Thoracic aorta (tissue), 2 donors: ENCODE results near the gene ABCF1. TPM values are rescaled to one million over a fixed set of nuclear protein-coding genes. Genes with fewer than 3 reads are reported as not detected.

Experiments
- ATAC-seq: fragments of 150-250 bp; one replicate; pipeline ENCODE4 v1.8.0; 2017; ENCODE audit warnings: low read depth; ENCODE audit not compliant: insufficient number of reproducible peaks, low FRiP score
- DNase-seq: peaks from one replicate; pipeline ENCODE4 v3.0.0-alpha.2; 2020; ENCODE audit warnings: low spot score
- H3K27ac ChIP-seq, 2 donors: fragments of 200-600 bp; sonication (generic); 1 replicate in 1 of 2; 2 replicates in 1 of 2; pipeline ENCODE4 v1.5.1; 2016; ENCODE audit warnings: mild to moderate bottlenecking in 2 of 2, moderate library complexity in 2 of 2
- H3K27me3 ChIP-seq: fragments of 200-600 bp; sonication (generic); replicated peaks from 2 replicates; pipeline ENCODE4 v1.6.0; 2016; ENCODE audit warnings: mild to moderate bottlenecking; ENCODE audit not compliant: insufficient read depth
- H3K36me3 ChIP-seq: fragments of 200-600 bp; sonication (generic); one replicate; pipeline ENCODE4 v1.5.1; 2016
- H3K4me1 ChIP-seq, 2 donors: fragments of 200-600 bp; sonication (generic); 1 replicate in 1 of 2; 2 replicates in 1 of 2; pipeline versions ENCODE4 v1.5.1 to v1.6.0; 2016; ENCODE audit warnings: low read depth in 2 of 2, mild to moderate bottlenecking in 1 of 2; ENCODE audit not compliant: control insufficient read depth in 1 of 2
- H3K4me3 ChIP-seq: fragments of 200-600 bp; sonication (generic); 2 replicates; pipeline ENCODE4 v1.5.1; 2016; ENCODE audit warnings: mild to moderate bottlenecking
- H3K9me3 ChIP-seq: fragments of 200-600 bp; sonication (generic); 2 replicates; pipeline ENCODE4 v1.5.1; 2016
- CTCF ChIP-seq: fragments of 200-600 bp; sonication (generic); IDR thresholded peaks from one replicate; pipeline ENCODE4 v1.5.1; 2019; ENCODE audit warnings: antibody characterized with exemption
- total RNA-seq, 2 donors: library from RNA; depleted of rRNA; stranded (reverse); fragments of >200 nt; gene quantifications; one replicate each; pipeline versions ENCODE4 v1.1.0 to v1.2.3, GENCODE V29; 2016

Gene ABCF1
- total RNA-seq, 2 donors from 2014 or later: 24.2 to 52.1 TPM

GRCh38 chr6:30640481-30640880, 69.2 kb downstream of the ABCF1 start:
- Histone ChIP-seq H3K27me3 (no peaks in the 10 kb centered on the region), H3K36me3 (peaks cover 19% of the 10 kb centered on the region), H3K27ac (no peak overlapping the region), H3K4me1 (no peaks in the 10 kb centered on the region), H3K4me3 (no peak overlapping the region), H3K9me3 (no peaks in the 10 kb centered on the region)
- DNase-seq (no peak), ATAC-seq (no peak)
- TF ChIP-seq CTCF: no peak

- Histone ChIP-seq H3K4me1 (no peaks in the 10 kb centered on the region), H3K27me3 (no peaks in the 10 kb centered on the region), H3K36me3 (peaks cover 19% of the 10 kb centered on the region), H3K4me3 (no peak overlapping the region), H3K27ac (no peak overlapping the region), H3K9me3 (no peaks in the 10 kb centered on the region)
- ATAC-seq (no peak), DNase-seq (no peak)
- TF ChIP-seq CTCF: no peak
Measured at GRCh38 chr6:30641048-30641447, 69.8 kb downstream of the ABCF1 start.

Other genes with a start within 250 kb of the ABCF1 start
- gene TRIM39, start 244.5 kb upstream of the ABCF1 start, total RNA-seq: 10 to 100 TPM; 11.0 to 30.9 TPM
- gene RPP21, start 226.3 kb upstream of the ABCF1 start, total RNA-seq: 10 to 100 TPM; 20.8 to 49.7 TPM
- 100 to 1,000 TPM; 507 to 602 TPM for gene HLA-E, start 81.9 kb upstream of the ABCF1 start, total RNA-seq
- gene GNL1, start 15.0 kb upstream of the ABCF1 start, total RNA-seq: 10 to 100 TPM; 32.9 to 39.0 TPM
- gene PRR3, start 14.1 kb upstream of the ABCF1 start, total RNA-seq: 10 to 100 TPM in 1 of 2 donors, 1 to 10 TPM in 1; 4.2 to 10.4 TPM
- gene PPP1R10, start 45.8 kb downstream of the ABCF1 start, total RNA-seq: 10 to 100 TPM; 28.7 to 43.1 TPM
- 10 to 100 TPM; 23.6 to 27.3 TPM for gene MRPS18B, start 46.4 kb downstream of the ABCF1 start, total RNA-seq
- gene ATAT1, start 55.4 kb downstream of the ABCF1 start, total RNA-seq: 10 to 100 TPM in 1 of 2 donors, 1 to 10 TPM in 1; 4.1 to 12.2 TPM
- gene C6orf136, start 75.7 kb downstream of the ABCF1 start, total RNA-seq: 10 to 100 TPM; 17.1 to 30.3 TPM
- 10 to 100 TPM; 27.4 to 55.2 TPM for gene DHX16, start 101.6 kb downstream of the ABCF1 start, total RNA-seq
- gene PPP1R18, start 115.2 kb downstream of the ABCF1 start, total RNA-seq: 10 to 100 TPM; 65.7 to 88.2 TPM
- gene NRM, start 119.5 kb downstream of the ABCF1 start, total RNA-seq: 10 to 100 TPM in 1 of 2 donors, 1 to 10 TPM in 1; 2.3 to 17.1 TPM
- 10 to 100 TPM; 16.6 to 22.6 TPM for gene MDC1, start 145.8 kb downstream of the ABCF1 start, total RNA-seq
- gene TUBB, start 148.9 kb downstream of the ABCF1 start, total RNA-seq: 100 to 1,000 TPM; 172 to 243 TPM
- 100 to 1,000 TPM; 135 to 177 TPM for gene FLOT1, start 171.2 kb downstream of the ABCF1 start, total RNA-seq
- 10 to 100 TPM; 43.5 to 43.8 TPM for gene IER3, start 173.1 kb downstream of the ABCF1 start, total RNA-seq